HEK293 (cell line): ENCODE results near the gene USF1.
A peak's percentile ranks its signal among the peaks of the same experiment; 100 is the strongest.

Source experiments
- CTCF ChIA-PET: fragments of 350-600 bp; formaldehyde crosslinking; extraction: SDS; loops from one replicate; lab custom pipeline; 2021; ENCODE audit warnings: antibody characterized with exemption; lab: Yijun Ruan, JAX
- POLR2A ChIA-PET: fragments of 300-600 bp; formaldehyde crosslinking; extraction: SDS; loops from one replicate; lab custom pipeline; 2020; ENCODE audit warnings: antibody characterized with exemption, inconsistent platforms; lab: Yijun Ruan, JAX
- H3K27ac ChIP-seq: fragments of 200-500 bp; sonication (Bioruptor generic); 2 replicates; pipeline ENCODE4 v1.5.1; 2014; ENCODE audit warnings: low read depth, low read length, control low read depth, inconsistent platforms; ENCODE audit errors: extremely low read depth
- H3K36me3 ChIP-seq, 2 experiments: fragments of 200-500 bp in 1 of 2; sonication (Bioruptor generic) in 1 of 2; 1 replicate in 1 of 2; 2 replicates in 1 of 2; pipeline ENCODE4 v1.5.1; 2014 to 2017; ENCODE audit warnings: inconsistent platforms in 2 of 2, low read length in 2 of 2; ENCODE audit not compliant: control insufficient read depth in 2 of 2, insufficient read depth in 1 of 2
- H3K4me1 ChIP-seq: fragments of 200-500 bp; sonication (Bioruptor generic); 2 replicates; pipeline ENCODE4 v1.5.1; 2014; ENCODE audit warnings: mild to moderate bottlenecking, low read length, inconsistent platforms; ENCODE audit not compliant: control insufficient read depth, insufficient read depth
- H3K4me3 ChIP-seq: 2 replicates; pipeline ENCODE4 v1.5.1; 2011; ENCODE audit warnings: low read depth, mild to moderate bottlenecking, control low read depth, low read length, moderate library complexity
- H3K9me3 ChIP-seq: fragments of 200-500 bp; sonication (Bioruptor generic); 2 replicates; pipeline ENCODE4 v1.5.1; 2014; ENCODE audit warnings: low read depth, low read length, inconsistent platforms; ENCODE audit not compliant: control insufficient read depth, insufficient read depth
- GLIS1 ChIP-seq: fragments of 450-650 bp; formaldehyde crosslinking; IDR thresholded peaks from 2 replicates; pipeline ENCODE4 v1.5.1; 2016; ENCODE audit warnings: missing biosample characterization, missing genetic modification characterization
- GLIS2 ChIP-seq: fragments of 450-650 bp; formaldehyde crosslinking; IDR thresholded peaks from 2 replicates; pipeline ENCODE4 v1.5.1; 2016; ENCODE audit warnings: missing biosample characterization, missing genetic modification characterization
- IKZF3 ChIP-seq: fragments of 450-650 bp; IDR thresholded peaks from 2 replicates; pipeline ENCODE4 v1.5.0; 2018; ENCODE audit warnings: missing biosample characterization, mild to moderate bottlenecking, missing genetic modification characterization, moderate library complexity
- KLF10 ChIP-seq: fragments of 450-650 bp; IDR thresholded peaks from 2 replicates; pipeline ENCODE4 v1.5.1; 2018; ENCODE audit warnings: missing biosample characterization, mild to moderate bottlenecking, missing genetic modification characterization
- KLF8 ChIP-seq: fragments of 450-650 bp; formaldehyde crosslinking; IDR thresholded peaks from 2 replicates; pipeline ENCODE4 v1.5.1; 2016; ENCODE audit warnings: missing biosample characterization, missing genetic modification characterization
- SP2 ChIP-seq: fragments of 450-650 bp; formaldehyde crosslinking; IDR thresholded peaks from 2 replicates; pipeline ENCODE4 v1.5.1; 2016; ENCODE audit warnings: missing biosample characterization, missing genetic modification characterization
- ZBTB17 ChIP-seq: fragments of 450-650 bp; formaldehyde crosslinking; IDR thresholded peaks from 2 replicates; pipeline ENCODE4 v1.5.1; 2016; ENCODE audit warnings: missing biosample characterization, missing genetic modification characterization
- ZBTB8A ChIP-seq: fragments of 450-650 bp; formaldehyde crosslinking; IDR thresholded peaks from 2 replicates; pipeline ENCODE4 v1.5.1; 2016; ENCODE audit warnings: missing biosample characterization, missing genetic modification characterization
- ZFP37 ChIP-seq: fragments of 450-650 bp; formaldehyde crosslinking; IDR thresholded peaks from 2 replicates; pipeline ENCODE4 v1.5.1; 2016; ENCODE audit warnings: missing biosample characterization, missing genetic modification characterization
- ZIC2 ChIP-seq: fragments of 450-650 bp; formaldehyde crosslinking; IDR thresholded peaks from 2 replicates; pipeline ENCODE4 v1.5.1; 2016; ENCODE audit warnings: missing biosample characterization, missing genetic modification characterization
- ZNF335 ChIP-seq: fragments of 450-650 bp; formaldehyde crosslinking; conservative IDR thresholded peaks from 2 replicates; pipeline ENCODE4 v1.5.1; 2016; ENCODE audit warnings: missing biosample characterization, missing genetic modification characterization
- ZNF473 ChIP-seq: fragments of 450-650 bp; formaldehyde crosslinking; IDR thresholded peaks from 2 replicates; pipeline ENCODE4 v1.5.1; 2017; ENCODE audit warnings: missing biosample characterization, missing genetic modification characterization
- ZNF510 ChIP-seq: fragments of 450-650 bp; formaldehyde crosslinking; IDR thresholded peaks from 2 replicates; pipeline ENCODE4 v1.5.1; 2018; ENCODE audit warnings: mild to moderate bottlenecking, missing genetic modification characterization, missing biosample characterization; ENCODE audit not compliant: insufficient replicate concordance
- ZNF530 ChIP-seq: fragments of 450-650 bp; formaldehyde crosslinking; IDR thresholded peaks from 2 replicates; pipeline ENCODE4 v1.5.1; 2016; ENCODE audit warnings: low read depth, missing biosample characterization, missing genetic modification characterization
- ZNF585B ChIP-seq: fragments of 450-650 bp; formaldehyde crosslinking; IDR thresholded peaks from 2 replicates; pipeline ENCODE4 v1.5.1; 2016; ENCODE audit warnings: missing biosample characterization, missing genetic modification characterization
- ZNF596 ChIP-seq: fragments of 450-650 bp; IDR thresholded peaks from 2 replicates; pipeline ENCODE4 v1.5.0; 2018; ENCODE audit warnings: missing biosample characterization, mild to moderate bottlenecking, missing genetic modification characterization, moderate library complexity
- ZNF639 ChIP-seq: fragments of 450-650 bp; formaldehyde crosslinking; IDR thresholded peaks from 2 replicates; pipeline ENCODE4 v1.5.1; 2016; ENCODE audit warnings: missing biosample characterization, missing genetic modification characterization
- ZNF660 ChIP-seq: fragments of 450-650 bp; IDR thresholded peaks from 2 replicates; pipeline ENCODE4 v1.5.1; 2018; ENCODE audit warnings: missing biosample characterization, mild to moderate bottlenecking, missing genetic modification characterization
- ZNF670 ChIP-seq: fragments of 450-650 bp; formaldehyde crosslinking; IDR thresholded peaks from 2 replicates; pipeline ENCODE4 v1.5.1; 2016; ENCODE audit warnings: missing biosample characterization, missing genetic modification characterization, low read depth
- ZNF768 ChIP-seq: fragments of 450-650 bp; formaldehyde crosslinking; IDR thresholded peaks from 2 replicates; pipeline ENCODE4 v1.5.1; 2018; ENCODE audit warnings: missing biosample characterization, mild to moderate bottlenecking, missing genetic modification characterization
- ZNF792 ChIP-seq: fragments of 450-650 bp; formaldehyde crosslinking; IDR thresholded peaks from 2 replicates; pipeline ENCODE4 v1.5.1; 2016; ENCODE audit warnings: missing biosample characterization, missing genetic modification characterization
- ZSCAN23 ChIP-seq: fragments of 450-650 bp; formaldehyde crosslinking; IDR thresholded peaks from 2 replicates; pipeline ENCODE4 v1.5.1; 2016; ENCODE audit warnings: missing biosample characterization, missing genetic modification characterization
- TF ChIP-seq, protein P1 (sequence below): fragments of 450-650 bp; formaldehyde crosslinking; IDR thresholded peaks from 2 replicates; pipeline ENCODE4 v1.5.1; 2016; ENCODE audit warnings: missing biosample characterization, missing genetic modification characterization
- TF ChIP-seq, protein P2 (sequence below): fragments of 450-650 bp; formaldehyde crosslinking; conservative IDR thresholded peaks from 2 replicates; pipeline ENCODE4 v1.5.1; 2016; ENCODE audit warnings: low read depth, missing biosample characterization, missing genetic modification characterization
- TF ChIP-seq, protein P3 (sequence below): fragments of 450-650 bp; formaldehyde crosslinking; IDR thresholded peaks from 2 replicates; pipeline ENCODE4 v1.5.1; 2016; ENCODE audit warnings: missing biosample characterization, missing genetic modification characterization
- TF ChIP-seq, protein P4 (sequence below): fragments of 450-650 bp; formaldehyde crosslinking; IDR thresholded peaks from 2 replicates; pipeline ENCODE4 v1.5.1; 2016; ENCODE audit warnings: missing biosample characterization, missing genetic modification characterization

Gene USF1

DNA sequence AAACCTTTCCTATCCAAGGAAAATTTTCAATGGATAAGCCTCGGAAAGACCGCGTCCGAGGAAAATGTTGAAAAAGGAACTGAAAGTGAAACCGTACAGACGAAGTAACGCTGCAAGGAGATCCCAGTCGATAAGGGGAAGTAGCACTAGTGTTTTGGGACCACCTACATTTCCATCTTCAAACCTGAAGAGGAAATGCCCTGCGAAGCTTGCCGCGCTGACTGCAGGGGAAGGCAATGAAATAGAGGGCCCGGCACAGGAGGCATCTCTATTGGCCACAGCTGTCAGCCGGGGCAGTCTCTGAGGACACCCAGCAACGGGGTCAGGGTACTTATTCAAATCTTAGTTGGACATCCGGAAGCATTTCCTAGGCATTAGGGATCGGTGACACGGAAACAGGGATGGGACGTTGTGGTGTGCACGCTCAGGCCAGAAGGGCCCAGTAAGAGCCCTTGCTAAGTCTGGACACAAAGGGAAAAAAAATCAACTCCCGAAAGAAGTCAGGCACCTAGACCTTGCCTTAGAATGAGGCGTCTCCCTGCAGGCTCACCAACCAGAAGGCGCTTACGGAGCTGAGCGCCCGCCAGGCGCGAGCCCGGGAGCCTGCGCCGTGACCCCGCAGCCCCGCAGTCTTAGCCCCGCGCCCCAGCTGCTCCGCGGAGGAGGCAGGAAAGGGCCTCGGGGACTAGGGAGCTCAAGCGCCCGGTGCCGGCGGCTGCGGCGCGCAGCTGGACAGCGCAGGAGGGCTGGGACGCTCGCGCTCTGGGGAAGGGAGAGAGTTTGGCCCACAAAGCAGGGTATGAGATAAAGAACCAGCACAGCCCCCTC, 655 bp downstream of the USF1 start:
- H3K36me3 ChIP-seq: peaks cover 9 to 33% of the 10 kb centered on the region in 2 experiments
- 0 out of 2 replicates have a peak, but pooled peaks cover 4% of the 10 kb centered on the region for H3K4me1 ChIP-seq
- H3K4me3 ChIP-seq: peak overlapping the region; percentile 64
- ChIA-PET POLR2A (interaction anchor here (0.5 to 2.4 kb wide), 17 partner anchors 9 to 180 kb away, joined by 3 to 50 read pairs (median 4); partner anchors contain the start of genes B4GALT3, DEDD, F11R and KLHDC9), CTCF (interaction anchor here (0.6 to 4.6 kb wide), 10 partner anchors 10 to 113 kb away, joined by 3 to 27 read pairs (median 4); partner anchors contain the start of genes ARHGAP30, F11R, KLHDC9 and UFC1)
- no peaks in the 10 kb centered on the region for H3K9me3 ChIP-seq
- H3K27ac ChIP-seq: peak overlapping the region; percentile 65
- TF ChIP-seq ZNF768 (tag by site-specific recombination) (no peak), ZNF792 (tag by site-specific recombination) (peak; percentile 42; the same call in 1 of the 2 replicates), ZNF639 (tag by site-specific recombination) (no peak), ZNF670 (tag by site-specific recombination) (no peak), ZNF596 (tag by site-specific recombination) (0 out of 2 replicates have a peak, but pooled peaks have one; percentile 31), ZNF660 (tag by site-specific recombination) (0 out of 2 replicates have a peak, but pooled peaks have one; percentile 43), SP2 (tag by site-specific recombination) (peak; percentile 77), ZSCAN23 (tag by site-specific recombination) (0 out of 2 replicates have a peak, but pooled peaks have one; percentile 43), ZNF510 (no peak), GLIS1 (tag by site-specific recombination) (no peak), ZNF530 (no peak), ZFP37 (0 out of 2 replicates have a peak, but pooled peaks have one; percentile 26), KLF8 (0 out of 2 replicates have a peak, but pooled peaks have one; percentile 11), ZBTB17 (tag by site-specific recombination) (peak; percentile 93), ZNF335 (tag by site-specific recombination) (peak; percentile 96), ZIC2 (tag by site-specific recombination) (peak; percentile 10; the same call in 1 of the 2 replicates), ZBTB8A (tag by site-specific recombination) (peak; percentile 90), KLF10 (tag by site-specific recombination) (peak; percentile 76; the same call in 1 of the 2 replicates), ZNF585B (tag by site-specific recombination) (peak; percentile 9; the same call in 1 of the 2 replicates), GLIS2 (tag by site-specific recombination) (peak; percentile 72), ZNF473 (tag by site-specific recombination) (no peak), IKZF3 (tag by site-specific recombination) (no peak)
- TF ChIP-seq, protein P1, sequence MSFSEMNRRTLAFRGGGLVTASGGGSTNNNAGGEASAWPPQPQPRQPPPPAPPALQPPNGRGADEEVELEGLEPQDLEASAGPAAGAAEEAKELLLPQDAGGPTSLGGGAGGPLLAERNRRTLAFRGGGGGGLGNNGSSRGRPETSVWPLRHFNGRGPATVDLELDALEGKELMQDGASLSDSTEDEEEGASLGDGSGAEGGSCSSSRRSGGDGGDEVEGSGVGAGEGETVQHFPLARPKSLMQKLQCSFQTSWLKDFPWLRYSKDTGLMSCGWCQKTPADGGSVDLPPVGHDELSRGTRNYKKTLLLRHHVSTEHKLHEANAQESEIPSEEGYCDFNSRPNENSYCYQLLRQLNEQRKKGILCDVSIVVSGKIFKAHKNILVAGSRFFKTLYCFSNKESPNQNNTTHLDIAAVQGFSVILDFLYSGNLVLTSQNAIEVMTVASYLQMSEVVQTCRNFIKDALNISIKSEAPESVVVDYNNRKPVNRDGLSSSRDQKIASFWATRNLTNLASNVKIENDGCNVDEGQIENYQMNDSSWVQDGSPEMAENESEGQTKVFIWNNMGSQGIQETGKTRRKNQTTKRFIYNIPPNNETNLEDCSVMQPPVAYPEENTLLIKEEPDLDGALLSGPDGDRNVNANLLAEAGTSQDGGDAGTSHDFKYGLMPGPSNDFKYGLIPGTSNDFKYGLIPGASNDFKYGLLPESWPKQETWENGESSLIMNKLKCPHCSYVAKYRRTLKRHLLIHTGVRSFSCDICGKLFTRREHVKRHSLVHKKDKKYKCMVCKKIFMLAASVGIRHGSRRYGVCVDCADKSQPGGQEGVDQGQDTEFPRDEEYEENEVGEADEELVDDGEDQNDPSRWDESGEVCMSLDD (tag by site-specific recombination): no peak
- TF ChIP-seq, protein P2, sequence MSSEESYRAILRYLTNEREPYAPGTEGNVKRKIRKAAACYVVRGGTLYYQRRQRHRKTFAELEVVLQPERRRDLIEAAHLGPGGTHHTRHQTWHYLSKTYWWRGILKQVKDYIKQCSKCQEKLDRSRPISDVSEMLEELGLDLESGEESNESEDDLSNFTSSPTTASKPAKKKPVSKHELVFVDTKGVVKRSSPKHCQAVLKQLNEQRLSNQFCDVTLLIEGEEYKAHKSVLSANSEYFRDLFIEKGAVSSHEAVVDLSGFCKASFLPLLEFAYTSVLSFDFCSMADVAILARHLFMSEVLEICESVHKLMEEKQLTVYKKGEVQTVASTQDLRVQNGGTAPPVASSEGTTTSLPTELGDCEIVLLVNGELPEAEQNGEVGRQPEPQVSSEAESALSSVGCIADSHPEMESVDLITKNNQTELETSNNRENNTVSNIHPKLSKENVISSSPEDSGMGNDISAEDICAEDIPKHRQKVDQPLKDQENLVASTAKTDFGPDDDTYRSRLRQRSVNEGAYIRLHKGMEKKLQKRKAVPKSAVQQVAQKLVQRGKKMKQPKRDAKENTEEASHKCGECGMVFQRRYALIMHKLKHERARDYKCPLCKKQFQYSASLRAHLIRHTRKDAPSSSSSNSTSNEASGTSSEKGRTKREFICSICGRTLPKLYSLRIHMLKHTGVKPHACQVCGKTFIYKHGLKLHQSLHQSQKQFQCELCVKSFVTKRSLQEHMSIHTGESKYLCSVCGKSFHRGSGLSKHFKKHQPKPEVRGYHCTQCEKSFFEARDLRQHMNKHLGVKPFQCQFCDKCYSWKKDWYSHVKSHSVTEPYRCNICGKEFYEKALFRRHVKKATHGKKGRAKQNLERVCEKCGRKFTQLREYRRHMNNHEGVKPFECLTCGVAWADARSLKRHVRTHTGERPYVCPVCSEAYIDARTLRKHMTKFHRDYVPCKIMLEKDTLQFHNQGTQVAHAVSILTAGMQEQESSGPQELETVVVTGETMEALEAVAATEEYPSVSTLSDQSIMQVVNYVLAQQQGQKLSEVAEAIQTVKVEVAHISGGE: peak; percentile 83; the same call in 1 of the 2 replicates
- TF ChIP-seq, protein P3, sequence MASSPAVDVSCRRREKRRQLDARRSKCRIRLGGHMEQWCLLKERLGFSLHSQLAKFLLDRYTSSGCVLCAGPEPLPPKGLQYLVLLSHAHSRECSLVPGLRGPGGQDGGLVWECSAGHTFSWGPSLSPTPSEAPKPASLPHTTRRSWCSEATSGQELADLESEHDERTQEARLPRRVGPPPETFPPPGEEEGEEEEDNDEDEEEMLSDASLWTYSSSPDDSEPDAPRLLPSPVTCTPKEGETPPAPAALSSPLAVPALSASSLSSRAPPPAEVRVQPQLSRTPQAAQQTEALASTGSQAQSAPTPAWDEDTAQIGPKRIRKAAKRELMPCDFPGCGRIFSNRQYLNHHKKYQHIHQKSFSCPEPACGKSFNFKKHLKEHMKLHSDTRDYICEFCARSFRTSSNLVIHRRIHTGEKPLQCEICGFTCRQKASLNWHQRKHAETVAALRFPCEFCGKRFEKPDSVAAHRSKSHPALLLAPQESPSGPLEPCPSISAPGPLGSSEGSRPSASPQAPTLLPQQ (tag by site-specific recombination): peak; percentile 27
- TF ChIP-seq, protein P4, sequence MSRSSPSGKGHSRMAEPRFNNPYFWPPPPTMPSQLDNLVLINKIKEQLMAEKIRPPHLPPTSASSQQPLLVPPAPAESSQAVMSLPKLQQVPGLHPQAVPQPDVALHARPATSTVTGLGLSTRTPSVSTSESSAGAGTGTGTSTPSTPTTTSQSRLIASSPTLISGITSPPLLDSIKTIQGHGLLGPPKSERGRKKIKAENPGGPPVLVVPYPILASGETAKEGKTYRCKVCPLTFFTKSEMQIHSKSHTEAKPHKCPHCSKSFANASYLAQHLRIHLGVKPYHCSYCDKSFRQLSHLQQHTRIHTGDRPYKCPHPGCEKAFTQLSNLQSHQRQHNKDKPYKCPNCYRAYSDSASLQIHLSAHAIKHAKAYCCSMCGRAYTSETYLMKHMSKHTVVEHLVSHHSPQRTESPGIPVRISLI (tag by site-specific recombination): 0 out of 2 replicates have a peak, but pooled peaks have one; percentile 22
